HL-60 (cell line): ENCODE results near the gene PPP4R3C.

ENCODE experiments used
- DNase-seq, 2 experiments: peaks; one replicate each; pipeline ENCODE4 v3.0.0-alpha.2; 2010 to 2020; ENCODE audit warnings: low read depth in 1 of 2, low spot score in 1 of 2
- H3K27ac ChIP-seq: fragments of 250-450 bp; sonication (Bioruptor Pico); replicated peaks from 2 replicates; pipeline ENCODE4 v1.5.1; 2020; ENCODE audit warnings: mild to moderate bottlenecking, moderate library complexity
- H3K27me3 ChIP-seq: fragments of 250-450 bp; sonication (Bioruptor Pico); 2 replicates; pipeline ENCODE4 v1.5.1; 2021; ENCODE audit warnings: mild to moderate bottlenecking, moderate library complexity; ENCODE audit not compliant: insufficient read depth, poor library complexity, severe bottlenecking
- H3K4me3 ChIP-seq: replicated peaks from 2 replicates; pipeline ENCODE4 v1.5.1; 2011; ENCODE audit warnings: mild to moderate bottlenecking, control low read depth, low read length; ENCODE audit not compliant: insufficient read depth
- GABPA ChIP-seq: IDR thresholded peaks from 2 replicates; pipeline ENCODE4 v1.6.1; 2012; ENCODE audit warnings: low read depth
- POLR2AphosphoS5 ChIP-seq: IDR thresholded peaks from 2 replicates; pipeline ENCODE4 v1.6.1; 2012; ENCODE audit warnings: low read depth
- SPI1 ChIP-seq: IDR thresholded peaks from 2 replicates; pipeline ENCODE4 v1.6.1; 2012; ENCODE audit warnings: low read depth, mild to moderate bottlenecking, borderline replicate concordance
- long read RNA-seq: library from polyadenylated mRNA; unstranded; transcript quantifications from one replicate; pipeline ENCODE4 v2.0.0, GENCODE V29; 2020
- TF ChIP-seq, protein P1 (sequence below): IDR thresholded peaks from one replicate; pipeline ENCODE4 v1.5.1; 2011; ENCODE audit warnings: low read length, control low read depth, inconsistent platforms; ENCODE audit not compliant: insufficient read depth
- TF ChIP-seq, protein P2 (sequence below): IDR thresholded peaks from 2 replicates; pipeline ENCODE4 v1.6.1; 2012; ENCODE audit warnings: low read depth; ENCODE audit not compliant: insufficient replicate concordance

Gene PPP4R3C
- long read RNA-seq: 0 reads

- Histone ChIP-seq H3K4me3 (no peak within 1 kb of the TSS), H3K27ac (no peak within 1 kb of the TSS), H3K27me3 (no peaks in the 10 kb centered on the region)
- TF ChIP-seq, protein P1, sequence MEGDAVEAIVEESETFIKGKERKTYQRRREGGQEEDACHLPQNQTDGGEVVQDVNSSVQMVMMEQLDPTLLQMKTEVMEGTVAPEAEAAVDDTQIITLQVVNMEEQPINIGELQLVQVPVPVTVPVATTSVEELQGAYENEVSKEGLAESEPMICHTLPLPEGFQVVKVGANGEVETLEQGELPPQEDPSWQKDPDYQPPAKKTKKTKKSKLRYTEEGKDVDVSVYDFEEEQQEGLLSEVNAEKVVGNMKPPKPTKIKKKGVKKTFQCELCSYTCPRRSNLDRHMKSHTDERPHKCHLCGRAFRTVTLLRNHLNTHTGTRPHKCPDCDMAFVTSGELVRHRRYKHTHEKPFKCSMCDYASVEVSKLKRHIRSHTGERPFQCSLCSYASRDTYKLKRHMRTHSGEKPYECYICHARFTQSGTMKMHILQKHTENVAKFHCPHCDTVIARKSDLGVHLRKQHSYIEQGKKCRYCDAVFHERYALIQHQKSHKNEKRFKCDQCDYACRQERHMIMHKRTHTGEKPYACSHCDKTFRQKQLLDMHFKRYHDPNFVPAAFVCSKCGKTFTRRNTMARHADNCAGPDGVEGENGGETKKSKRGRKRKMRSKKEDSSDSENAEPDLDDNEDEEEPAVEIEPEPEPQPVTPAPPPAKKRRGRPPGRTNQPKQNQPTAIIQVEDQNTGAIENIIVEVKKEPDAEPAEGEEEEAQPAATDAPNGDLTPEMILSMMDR: no peak
- TF ChIP-seq SPI1 (no peak), GABPA (no peak), POLR2AphosphoS5 (no peak)
- TF ChIP-seq, protein P2, sequence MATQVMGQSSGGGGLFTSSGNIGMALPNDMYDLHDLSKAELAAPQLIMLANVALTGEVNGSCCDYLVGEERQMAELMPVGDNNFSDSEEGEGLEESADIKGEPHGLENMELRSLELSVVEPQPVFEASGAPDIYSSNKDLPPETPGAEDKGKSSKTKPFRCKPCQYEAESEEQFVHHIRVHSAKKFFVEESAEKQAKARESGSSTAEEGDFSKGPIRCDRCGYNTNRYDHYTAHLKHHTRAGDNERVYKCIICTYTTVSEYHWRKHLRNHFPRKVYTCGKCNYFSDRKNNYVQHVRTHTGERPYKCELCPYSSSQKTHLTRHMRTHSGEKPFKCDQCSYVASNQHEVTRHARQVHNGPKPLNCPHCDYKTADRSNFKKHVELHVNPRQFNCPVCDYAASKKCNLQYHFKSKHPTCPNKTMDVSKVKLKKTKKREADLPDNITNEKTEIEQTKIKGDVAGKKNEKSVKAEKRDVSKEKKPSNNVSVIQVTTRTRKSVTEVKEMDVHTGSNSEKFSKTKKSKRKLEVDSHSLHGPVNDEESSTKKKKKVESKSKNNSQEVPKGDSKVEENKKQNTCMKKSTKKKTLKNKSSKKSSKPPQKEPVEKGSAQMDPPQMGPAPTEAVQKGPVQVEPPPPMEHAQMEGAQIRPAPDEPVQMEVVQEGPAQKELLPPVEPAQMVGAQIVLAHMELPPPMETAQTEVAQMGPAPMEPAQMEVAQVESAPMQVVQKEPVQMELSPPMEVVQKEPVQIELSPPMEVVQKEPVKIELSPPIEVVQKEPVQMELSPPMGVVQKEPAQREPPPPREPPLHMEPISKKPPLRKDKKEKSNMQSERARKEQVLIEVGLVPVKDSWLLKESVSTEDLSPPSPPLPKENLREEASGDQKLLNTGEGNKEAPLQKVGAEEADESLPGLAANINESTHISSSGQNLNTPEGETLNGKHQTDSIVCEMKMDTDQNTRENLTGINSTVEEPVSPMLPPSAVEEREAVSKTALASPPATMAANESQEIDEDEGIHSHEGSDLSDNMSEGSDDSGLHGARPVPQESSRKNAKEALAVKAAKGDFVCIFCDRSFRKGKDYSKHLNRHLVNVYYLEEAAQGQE: no peak
- no peak for DNase-seq
Measured at GRCh38 chrX:27463187-27463586, at the start of gene PPP4R3C. Gene PPP4R3C (minus strand): TSS chrX:27463341. CDS start chrX:27463296, 45 bp downstream.

DNA sequence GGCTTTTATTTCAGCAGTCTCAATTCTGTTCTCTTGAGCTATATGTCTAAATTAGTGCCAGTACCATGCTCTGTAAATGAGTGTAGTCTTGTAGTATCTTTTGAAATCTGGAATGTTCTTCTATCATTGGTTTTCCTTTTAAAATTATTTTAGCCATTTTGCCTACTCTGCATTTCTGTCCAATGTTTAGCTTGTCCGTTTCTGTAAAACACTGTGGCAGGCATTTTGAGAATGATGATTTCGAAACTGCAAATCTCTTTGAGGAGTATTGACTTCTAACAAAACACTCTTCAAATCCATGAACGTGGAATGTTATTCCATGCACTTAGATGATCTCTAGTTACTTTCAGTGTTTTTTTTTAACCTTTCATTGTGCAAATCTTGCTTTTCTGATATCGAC is 28.3 kb upstream of the PPP4R3C start:
- H3K4me3 ChIP-seq: no peak overlapping the region
- no peaks in the 10 kb centered on the region for H3K27me3 ChIP-seq
- TF ChIP-seq, protein P2: no peak
- TF ChIP-seq SPI1: no peak
- TF ChIP-seq POLR2AphosphoS5: no peak
- TF ChIP-seq, protein P1: no peak
- TF ChIP-seq GABPA: no peak
- H3K27ac ChIP-seq: no peak overlapping the region
- no peak for DNase-seq

DNA sequence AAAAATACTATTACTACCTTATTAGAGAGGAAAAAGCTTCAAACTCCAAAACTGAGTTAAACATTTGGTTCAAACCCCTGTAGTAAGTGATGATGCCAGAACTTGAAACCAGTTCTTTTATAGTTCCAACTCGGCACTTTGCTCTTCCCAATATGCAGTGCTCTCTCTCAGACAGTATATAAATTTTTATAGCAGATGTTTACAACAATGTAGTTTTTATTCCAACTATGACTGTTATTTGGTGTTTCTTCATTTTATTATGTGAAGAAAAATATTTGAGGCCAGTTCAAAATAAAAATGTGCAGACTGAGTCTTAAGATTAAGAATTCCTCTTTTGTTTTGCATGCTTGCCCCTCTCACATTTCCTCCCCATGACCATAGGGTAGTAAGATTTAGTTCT is 2.9 kb upstream of the PPP4R3C start:
- H3K27me3 ChIP-seq: no peaks in the 10 kb centered on the region
- H3K27ac ChIP-seq: no peak overlapping the region
- no peak for DNase-seq
- H3K4me3 ChIP-seq: no peak overlapping the region
- no peak for TF ChIP-seq GABPA
- TF ChIP-seq, protein P1: no peak
- TF ChIP-seq POLR2AphosphoS5: no peak
- TF ChIP-seq, protein P2: no peak
- TF ChIP-seq SPI1: no peak
